ENCODE data around the gene ATG7.

GRCh38 chr3:11248596-11248995, 23.6 kb upstream of the ATG7 start:
- TF ChIP-seq CTCF (IDR thresholded peaks at IDR 0.05) = no peak
- no peak for TF ChIP-seq POLR2A (IDR thresholded peaks at IDR 0.05)

Data from heart left ventricle (tissue), 13 donors.